SK-N-MC (cell line): ENCODE data around the gene TSPAN13.

Experiments
- EZH2 ChIP-seq: fragments of 200-600 bp; sonication (generic); IDR thresholded peaks from one replicate; pipeline ENCODE4 v1.6.1; 2017; ENCODE audit warnings: antibody characterized with exemption
- FOXP2 ChIP-seq: optimal IDR thresholded peaks from 2 replicates; pipeline ENCODE3; 2011; ENCODE audit warnings: mild to moderate bottlenecking, moderate library complexity; ENCODE audit not compliant: insufficient read depth; ENCODE audit errors: extremely low read length, control extremely low read depth
- POLR2AphosphoS5 ChIP-seq: IDR thresholded peaks from 2 replicates; pipeline ENCODE4 v1.6.1; 2012; ENCODE audit warnings: mild to moderate bottlenecking, low read depth, low read length, borderline replicate concordance

DNA sequence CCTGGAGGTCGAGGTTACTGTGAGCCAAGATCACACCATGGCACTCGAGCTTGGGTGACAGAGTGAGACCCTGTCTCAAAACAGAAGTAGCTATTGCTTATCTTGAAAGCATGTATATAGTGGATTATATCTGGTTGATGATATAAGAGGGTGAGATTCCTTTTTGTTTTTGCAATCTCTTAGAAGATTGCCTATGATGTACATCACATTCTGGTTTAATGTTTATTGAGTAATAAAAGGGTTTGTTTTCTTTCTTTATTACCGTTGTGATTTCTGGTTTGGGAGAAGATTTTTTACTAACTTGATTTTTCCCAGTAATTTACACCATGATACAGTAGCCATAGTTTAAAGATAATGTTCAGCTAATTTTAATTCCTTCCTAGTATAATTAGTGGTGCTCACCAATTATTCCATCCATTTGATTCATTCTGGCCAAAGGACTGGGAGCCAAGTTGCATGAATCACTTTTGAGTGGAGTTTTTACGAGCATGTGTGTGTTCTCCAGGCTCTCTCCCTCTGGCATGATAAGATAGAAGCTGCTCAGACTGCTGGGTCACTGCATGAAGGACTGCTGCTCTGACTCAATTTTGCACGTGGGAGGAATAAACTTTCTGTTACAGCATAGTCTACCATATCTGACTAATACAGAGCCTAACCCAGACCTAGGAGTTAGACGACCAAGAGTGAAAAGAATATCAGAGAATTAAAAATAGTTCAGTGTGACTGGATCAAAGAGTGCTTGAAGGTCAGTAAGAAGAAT, 13.5 kb upstream of the TSPAN13 start:
- TF ChIP-seq POLR2AphosphoS5 (no peak), EZH2 (no peak), FOXP2 (no peak)
